HG03442 (cell line): ENCODE measurements around the gene SLC41A3.

Source experiments
- ATAC-seq: cut with Tn5 transposase; IDR thresholded peaks from one replicate; pipeline ENCODE4 v1.9.1; 2021; ENCODE audit warnings: mild to moderate bottlenecking, moderate library complexity; ENCODE audit not compliant: unreplicated experiment

The SLC41A3 gene

DNA sequence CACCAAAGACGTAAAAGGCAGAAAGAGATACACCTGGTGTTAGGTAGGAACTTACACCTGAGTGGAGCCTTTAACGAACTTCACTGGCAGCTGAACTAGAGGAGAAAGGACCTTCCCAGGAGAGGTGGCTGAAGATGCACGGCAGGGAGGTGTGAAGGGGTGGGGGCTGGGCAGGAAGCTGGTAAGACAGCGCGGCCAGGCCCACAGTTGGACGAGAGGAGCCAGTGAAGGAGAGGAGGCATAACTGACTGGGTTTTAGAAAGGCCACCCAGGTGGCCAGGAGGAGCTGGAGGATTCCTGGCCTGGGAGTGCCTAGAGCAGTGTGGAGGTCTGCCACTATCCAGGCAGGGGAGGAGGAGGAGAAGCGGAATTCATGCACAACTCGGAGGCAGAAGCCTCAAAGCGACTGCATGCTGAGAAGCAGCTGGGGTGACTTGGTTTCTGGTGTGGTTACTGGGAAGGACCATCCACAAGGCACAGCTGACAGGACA is 51.9 kb downstream of the SLC41A3 start:
- ATAC-seq: no peak

DNA sequence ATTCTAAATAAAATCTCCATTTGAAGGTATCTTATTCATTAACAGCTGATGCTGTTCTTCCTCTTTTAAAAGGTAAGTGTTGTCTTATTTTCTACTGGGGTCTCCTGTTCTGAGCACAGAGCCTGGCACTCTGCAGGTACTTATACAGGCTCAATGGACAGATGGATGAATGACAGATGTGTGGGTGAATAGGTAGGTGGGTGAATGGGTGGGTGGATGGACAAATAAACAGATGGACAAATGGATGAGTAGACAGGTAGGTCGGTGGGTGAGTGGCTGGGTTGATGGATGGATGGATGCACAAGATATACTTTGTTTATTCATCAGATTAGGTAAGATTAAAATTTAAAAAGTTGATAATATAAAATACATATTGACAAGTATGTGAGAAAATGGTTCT is 53.5 kb downstream of the SLC41A3 start:
- no peak for ATAC-seq

DNA sequence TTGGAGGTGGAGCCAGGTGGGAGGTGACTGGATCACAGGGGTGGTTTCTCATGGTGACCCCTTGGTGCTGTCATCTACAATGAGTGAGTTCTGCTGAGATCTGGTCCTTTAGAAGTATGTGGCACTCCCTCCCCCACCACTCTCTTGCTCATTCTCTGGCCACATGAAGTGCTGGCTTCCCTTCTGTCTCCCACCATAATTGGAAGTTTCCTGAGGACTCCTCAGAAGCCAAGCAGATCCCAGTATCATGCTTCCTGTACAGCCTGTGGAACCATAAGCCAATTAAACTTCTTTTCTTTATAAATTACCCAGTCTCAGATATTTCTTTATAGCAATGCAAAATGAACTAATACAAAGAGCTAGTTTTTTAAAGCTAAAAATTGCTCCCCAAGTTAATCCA is 54.7 kb downstream of the SLC41A3 start:
- no peak for ATAC-seq

- no peak for ATAC-seq
Measured at GRCh38 chr3:126028096-126028495, 55.8 kb downstream of the SLC41A3 start.

- no peak for ATAC-seq
Measured at GRCh38 chr3:126026761-126027160, 57.2 kb downstream of the SLC41A3 start.

- no peak for ATAC-seq
Measured at GRCh38 chr3:126026277-126026751, 57.6 kb downstream of the SLC41A3 start.

- ATAC-seq: no peak
Measured at GRCh38 chr3:126025862-126026261, 58.1 kb downstream of the SLC41A3 start.

DNA sequence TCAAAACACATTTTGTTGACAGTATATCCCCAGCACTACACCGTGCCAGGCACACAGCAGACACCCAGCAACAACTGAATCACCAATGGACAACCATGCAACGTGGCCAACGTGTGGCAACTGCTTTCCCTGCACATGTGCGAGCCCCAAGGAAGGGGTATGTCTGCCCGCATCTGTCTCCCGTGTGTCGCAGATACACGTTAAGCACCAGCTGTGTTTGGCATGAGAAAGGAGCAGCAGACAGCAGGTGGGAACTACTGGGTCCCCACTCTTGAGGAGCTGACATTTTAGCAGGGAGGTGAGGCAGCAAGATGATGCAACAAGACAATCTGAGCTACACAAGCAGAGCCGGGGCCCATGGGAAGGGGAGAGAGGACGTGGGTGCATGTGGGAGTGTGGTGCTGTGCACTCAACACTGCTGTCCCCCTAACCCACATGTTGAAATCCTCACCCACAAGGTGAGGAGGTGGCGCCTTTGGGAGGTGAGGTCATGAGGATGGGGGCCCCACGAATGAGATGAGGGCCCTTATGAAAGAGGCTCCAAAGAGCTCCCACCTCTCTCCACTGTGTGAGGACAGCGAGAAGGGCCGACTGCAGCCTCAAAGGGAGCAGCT is 58.7 kb downstream of the SLC41A3 start:
- no peak for ATAC-seq

GRCh38 chr3:126024049-126024854 is 59.7 kb downstream of the SLC41A3 start:
- no peak for ATAC-seq

GRCh38 chr3:126023390-126023789 is 60.5 kb downstream of the SLC41A3 start:
- ATAC-seq: no peak

DNA sequence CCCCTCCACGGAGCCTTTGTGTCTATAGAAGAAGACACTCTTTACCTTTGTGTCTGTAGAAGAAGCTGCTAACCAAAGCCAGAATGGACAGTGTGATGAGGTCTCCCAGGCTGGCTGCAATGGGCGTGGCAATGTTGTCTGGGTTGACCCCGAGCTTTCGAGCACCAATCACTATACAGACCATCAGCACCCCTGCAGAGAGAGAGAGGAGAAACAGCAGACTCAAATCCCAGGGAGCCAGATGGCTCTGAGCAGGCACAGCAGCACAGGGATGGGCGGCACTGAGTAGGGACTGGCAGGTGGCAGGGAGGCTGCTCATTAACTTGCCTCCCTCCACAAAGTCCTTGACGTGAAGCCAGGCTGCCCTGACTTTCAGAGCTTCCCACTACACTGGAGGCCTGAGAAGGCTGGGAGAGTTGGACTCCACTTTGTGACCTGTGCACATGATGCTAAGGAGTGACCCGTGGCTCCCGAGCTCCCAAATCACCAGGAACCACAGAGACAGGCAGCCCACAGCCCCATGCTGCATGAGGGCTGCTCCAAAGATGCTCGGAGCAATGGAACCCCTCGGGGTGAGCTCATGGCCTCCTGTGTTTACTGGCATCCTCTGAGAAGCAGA is 61.1 kb downstream of the SLC41A3 start:
- no peak for ATAC-seq

- no peak for ATAC-seq
Measured at GRCh38 chr3:126021702-126022101, 62.2 kb downstream of the SLC41A3 start.

DNA sequence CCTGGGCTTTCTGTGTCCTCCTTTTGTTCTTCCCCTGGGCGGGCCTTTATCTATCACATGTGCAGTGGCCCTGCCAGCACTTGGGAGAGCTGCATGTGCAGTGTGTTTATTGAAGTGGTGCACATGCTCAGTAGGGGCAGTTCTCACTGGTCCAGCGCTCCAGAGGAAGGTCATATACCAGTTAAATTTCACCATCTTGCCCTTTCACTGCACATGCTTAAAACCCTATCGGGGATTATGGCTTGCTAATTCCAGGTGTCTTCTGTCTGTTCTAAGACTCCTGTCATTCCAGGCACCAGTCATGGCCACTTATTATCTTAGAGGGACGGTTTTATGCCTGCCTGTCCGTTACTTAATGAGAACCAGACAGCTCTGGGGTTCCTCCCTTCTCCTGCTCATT is 62.7 kb downstream of the SLC41A3 start:
- no peak for ATAC-seq

DNA sequence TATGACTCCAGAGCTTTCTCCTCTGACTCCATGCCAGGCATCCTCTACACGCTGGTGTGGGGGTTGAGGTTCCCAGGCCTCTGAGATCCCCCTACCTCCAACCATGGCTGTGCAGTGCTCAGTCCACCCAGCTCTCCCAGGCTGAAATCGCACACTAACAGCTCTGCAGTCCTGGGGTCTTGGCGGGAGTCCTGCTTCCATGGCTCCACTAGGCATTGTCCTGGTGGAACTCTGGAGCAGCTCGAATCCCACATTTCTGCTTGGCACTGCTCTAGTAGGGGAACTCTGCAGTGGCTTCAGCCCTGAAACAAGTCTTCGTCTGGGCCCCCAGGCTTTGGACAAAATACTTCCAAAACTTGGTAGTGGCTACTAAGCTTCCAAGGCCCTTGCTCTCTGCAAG is 64.2 kb downstream of the SLC41A3 start:
- no peak for ATAC-seq

- no peak for ATAC-seq
Measured at GRCh38 chr3:126018995-126019394, 64.9 kb downstream of the SLC41A3 start.

GRCh38 chr3:126018545-126018944 is 65.4 kb downstream of the SLC41A3 start:
- ATAC-seq: no peak

- no peak for ATAC-seq
Measured at GRCh38 chr3:126017362-126017761, 66.6 kb downstream of the SLC41A3 start.

- ATAC-seq: no peak
Measured at GRCh38 chr3:126016616-126017015, 67.3 kb downstream of the SLC41A3 start.

GRCh38 chr3:126015075-126015474 is 68.8 kb downstream of the SLC41A3 start:
- no peak for ATAC-seq

GRCh38 chr3:126014252-126014651 is 69.7 kb downstream of the SLC41A3 start:
- no peak for ATAC-seq

DNA sequence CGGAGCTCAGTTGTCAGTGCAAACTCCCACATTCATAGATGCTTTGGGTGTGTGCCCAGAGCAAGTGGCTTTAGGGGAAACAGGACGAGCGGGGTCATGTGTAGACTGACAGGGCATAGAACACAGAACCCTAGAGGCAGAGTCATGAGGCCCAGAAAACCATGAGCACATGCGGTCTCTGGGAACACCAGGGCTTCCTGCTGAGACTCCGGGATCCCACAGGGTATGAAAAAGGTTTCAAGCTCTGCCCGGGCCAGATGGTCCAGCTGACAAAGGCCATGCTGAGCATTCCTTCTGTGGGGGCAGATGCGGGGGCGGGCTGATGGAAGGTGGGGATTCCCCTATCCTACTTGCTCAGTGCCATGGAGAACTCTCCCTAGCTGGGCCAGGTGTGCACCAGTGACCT is 70.2 kb downstream of the SLC41A3 start:
- ATAC-seq: no peak

- no peak for ATAC-seq
Measured at GRCh38 chr3:126009181-126009580, 74.7 kb downstream of the SLC41A3 start.
